HepG2 (cell line): ENCODE measurements around the gene VPS52. TPM values are rescaled to one million over a fixed set of nuclear protein-coding genes. Genes with fewer than 3 reads are reported as not detected.

Experiments used
- ARNT ChIP-seq: fragments of 450-650 bp; IDR thresholded peaks from 2 replicates; pipeline ENCODE4 v1.6.1; 2017
- BCL3 ChIP-seq: sonication (generic); formaldehyde crosslinking; IDR thresholded peaks from 2 replicates; pipeline ENCODE4 v1.5.1; 2020; ENCODE audit warnings: mild to moderate bottlenecking, missing genetic modification reagents, moderate library complexity
- CCAR2 ChIP-seq: fragments of 200-400 bp; formaldehyde crosslinking; optimal IDR thresholded peaks from 2 replicates; pipeline ENCODE3; 2018; ENCODE audit warnings: low read depth, mild to moderate bottlenecking, low read length, moderate library complexity
- CENPBD1 ChIP-seq: sonication (generic); formaldehyde crosslinking; IDR thresholded peaks from 2 replicates; pipeline ENCODE4 v1.8.0; 2022; ENCODE audit warnings: missing genetic modification reagents, low read depth, mild to moderate bottlenecking, borderline replicate concordance
- ERF ChIP-seq: IDR thresholded peaks from 2 replicates; pipeline ENCODE4 v1.6.1; 2018; ENCODE audit warnings: missing biosample characterization, missing genetic modification reagents
- ESRRA ChIP-seq: sonication (generic); formaldehyde crosslinking; IDR thresholded peaks from 2 replicates; pipeline ENCODE4 v1.5.1; 2020; ENCODE audit warnings: mild to moderate bottlenecking, low read depth, missing genetic modification reagents
- MED1 ChIP-seq: sonication (generic); formaldehyde crosslinking; IDR thresholded peaks from 2 replicates; pipeline ENCODE4 v1.4.0; 2020; ENCODE audit warnings: missing genetic modification reagents
- MXI1 ChIP-seq: IDR thresholded peaks from 3 replicates; pipeline ENCODE4 v1.6.1; 2012; ENCODE audit warnings: low read depth, low read length, inconsistent platforms, borderline replicate concordance
- NR2F6 ChIP-seq, 2 experiments: IDR thresholded peaks; 2 replicates each; pipeline ENCODE4 v1.6.1; 2016; ENCODE audit warnings: antibody characterized with exemption in 1 of 2, mild to moderate bottlenecking in 1 of 2
- PBX2 ChIP-seq: IDR thresholded peaks from 2 replicates; pipeline ENCODE4 v1.6.1; 2016; ENCODE audit warnings: control low read depth
- PTBP1 ChIP-seq: fragments of 200-400 bp; formaldehyde crosslinking; IDR thresholded peaks from 2 replicates; pipeline ENCODE4 v1.6.1; 2018; ENCODE audit warnings: low read length, low read depth; ENCODE audit not compliant: poor library complexity, severe bottlenecking
- RBM39 ChIP-seq: fragments of 200-400 bp; formaldehyde crosslinking; IDR thresholded peaks from one replicate; pipeline ENCODE4 v1.6.1; 2018; ENCODE audit warnings: antibody characterized with exemption, mild to moderate bottlenecking, low read depth, low read length; ENCODE audit not compliant: poor library complexity, severe bottlenecking
- SRSF9 ChIP-seq: fragments of 200-400 bp; formaldehyde crosslinking; IDR thresholded peaks from 2 replicates; pipeline ENCODE4 v1.6.1; 2018; ENCODE audit warnings: borderline replicate concordance, mild to moderate bottlenecking, low read depth, low read length; ENCODE audit not compliant: insufficient read depth, poor library complexity, severe bottlenecking
- SSRP1 ChIP-seq: IDR thresholded peaks from 2 replicates; pipeline ENCODE4 v1.6.1; 2016; ENCODE audit warnings: control low read depth
- ZFYVE20 ChIP-seq: sonication (generic); formaldehyde crosslinking; IDR thresholded peaks from 2 replicates; pipeline ENCODE4 v1.8.0; 2023; ENCODE audit warnings: low read depth, mild to moderate bottlenecking, moderate library complexity, missing genetic modification reagents, borderline replicate concordance
- ZIK1 ChIP-seq: sonication (generic); formaldehyde crosslinking; IDR thresholded peaks from 2 replicates; pipeline ENCODE4 v1.5.0; 2020; ENCODE audit warnings: mild to moderate bottlenecking, low read depth, missing genetic modification reagents, borderline replicate concordance
- ZNF10 ChIP-seq: sonication (generic); formaldehyde crosslinking; IDR thresholded peaks from 2 replicates; pipeline ENCODE4 v1.4.0; 2020; ENCODE audit warnings: mild to moderate bottlenecking, low read depth, missing genetic modification reagents, borderline replicate concordance
- ZNF136 ChIP-seq: sonication (generic); formaldehyde crosslinking; IDR thresholded peaks from 2 replicates; pipeline ENCODE4 v1.8.1; 2022; ENCODE audit warnings: low read depth, mild to moderate bottlenecking, moderate library complexity, missing genetic modification reagents
- ZNF138 ChIP-seq: sonication (generic); formaldehyde crosslinking; IDR thresholded peaks from 2 replicates; pipeline ENCODE4 v1.5.0; 2020; ENCODE audit warnings: mild to moderate bottlenecking, low read depth, missing genetic modification reagents
- ZNF333 ChIP-seq: sonication (generic); formaldehyde crosslinking; IDR thresholded peaks from 2 replicates; pipeline ENCODE4 v1.4.0; 2020; ENCODE audit warnings: mild to moderate bottlenecking, missing genetic modification reagents, borderline replicate concordance
- ZNF564 ChIP-seq: sonication (generic); formaldehyde crosslinking; IDR thresholded peaks from 2 replicates; pipeline ENCODE4 v1.8.1; 2023; ENCODE audit warnings: mild to moderate bottlenecking, missing genetic modification reagents
- ZNF616 ChIP-seq: sonication (generic); formaldehyde crosslinking; IDR thresholded peaks from 2 replicates; pipeline ENCODE4 v1.5.0; 2020; ENCODE audit warnings: low read depth, mild to moderate bottlenecking, missing genetic modification reagents
- ZNF709 ChIP-seq: sonication (generic); formaldehyde crosslinking; IDR thresholded peaks from 2 replicates; pipeline ENCODE4 v1.5.0; 2020; ENCODE audit warnings: mild to moderate bottlenecking, missing genetic modification reagents
- ZNF737 ChIP-seq: sonication (generic); formaldehyde crosslinking; IDR thresholded peaks from 2 replicates; pipeline ENCODE4 v1.5.0; 2020; ENCODE audit warnings: missing genetic modification reagents, mild to moderate bottlenecking, borderline replicate concordance
- ZNF788 ChIP-seq: sonication (generic); formaldehyde crosslinking; IDR thresholded peaks from 2 replicates; pipeline ENCODE4 v1.5.0; 2020; ENCODE audit warnings: mild to moderate bottlenecking, missing genetic modification reagents, borderline replicate concordance
- polyA plus RNA-seq, 8 experiments: library from polyadenylated mRNA; depleted of rRNA in 3 of 8; stranded (reverse) in 7 of 8; unstranded in 1 of 8; fragments of >200 nt; fragmentation: Illumina TruSeq in 4 of 8; extraction: Trizol in 4 of 8; gene quantifications; 2 replicates each; pipeline versions ENCODE4 v1.2.1 to v1.2.3, GENCODE V29; 2011 to 2016; ENCODE audit warnings: low read depth in 4 of 8, missing spikeins in 1 of 8, mixed read lengths in 1 of 8; ENCODE audit not compliant: insufficient read depth in 1 of 8
- total RNA-seq, 5 experiments: library from RNA; depleted of rRNA; stranded (reverse); fragments of >200 nt; fragmentation: Illumina TruSeq; extraction: Trizol; gene quantifications; 2 replicates each; pipeline ENCODE4 v1.2.3, GENCODE V29; 2016; ENCODE audit warnings: low read depth in 1 of 5

Gene VPS52
- total and polyA plus RNA-seq, 2 of the 13 experiments (the other 11 are each of a cell fraction or from before 2014, with no cell fraction given): 48.9 to 85.5 TPM

- TF ChIP-seq ZIK1 (CRISPR knock-in tag): no peak
- TF ChIP-seq PTBP1: no peak
- no peak for TF ChIP-seq SRSF9
- TF ChIP-seq CENPBD1 (CRISPR knock-in tag): no peak
- TF ChIP-seq ZNF564 (CRISPR knock-in tag): no peak
- no peak for TF ChIP-seq ESRRA (CRISPR knock-in tag)
- no peak for TF ChIP-seq ARNT
- peak; percentile 54 for TF ChIP-seq RBM39
- TF ChIP-seq ZNF788 (CRISPR knock-in tag): no peak
- TF ChIP-seq ZNF136 (CRISPR knock-in tag): no peak
- TF ChIP-seq ZFYVE20: no peak
- 0 out of 2 replicates have a peak, but pooled peaks have one; percentile 13 for TF ChIP-seq ZNF138 (CRISPR knock-in tag)
- no peak for TF ChIP-seq ZNF616 (CRISPR knock-in tag)
- TF ChIP-seq BCL3: no peak
- TF ChIP-seq ZNF10: no peak
- TF ChIP-seq CCAR2: no peak
- TF ChIP-seq SSRP1 (CRISPR knock-in tag): peak; percentile 27
- TF ChIP-seq NR2F6 (IDR thresholded peaks at IDR 0.05): no peak
- TF ChIP-seq NR2F6 (CRISPR knock-in tag; IDR thresholded peaks at IDR 0.05): no peak
- TF ChIP-seq ERF (CRISPR knock-in tag): no peak
- TF ChIP-seq ZNF333 (CRISPR knock-in tag): no peak
- TF ChIP-seq MED1 (CRISPR knock-in tag): no peak
- no peak for TF ChIP-seq MXI1
- no peak for TF ChIP-seq ZNF737 (CRISPR knock-in tag)
- TF ChIP-seq ZNF709 (CRISPR knock-in tag): no peak
- TF ChIP-seq PBX2: no peak
Observed at GRCh38 chr6:33276864-33277662, 5.4 kb upstream of the VPS52 start, which contains the start of gene B3GALT4 (continued).
